GM04503 (cell line): ENCODE data around the gene C6orf62.
"Not testable (repeated sequence)": the region's sequence is repeated elsewhere in the genome, so short reads cannot be mapped to it uniquely, and the experiment has no call there.

Experiments used
- DNase-seq: peaks from one replicate; pipeline ENCODE4 v3.0.0-alpha.2; 2012; ENCODE audit warnings: low read depth

The C6orf62 gene

GRCh38 chr6:24719125-24719971 lies at the start of gene C6orf62:
C6orf62 (minus strand) TSS chr6:24719154; CDS start chr6:24718668, 486 bp downstream.
- DNase-seq: no peak

- peak; percentile 57 for DNase-seq
Measured at GRCh38 chr6:24768361-24768760, 49.4 kb upstream of the C6orf62 start.

- DNase-seq: no peak
Measured at GRCh38 chr6:24766680-24767462, 47.9 kb upstream of the C6orf62 start.

GRCh38 chr6:24765968-24766367 lies 47.0 kb upstream of the C6orf62 start:
- not testable (repeated sequence) for DNase-seq

GRCh38 chr6:24764833-24765828 lies 46.2 kb upstream of the C6orf62 start:
- DNase-seq: not testable (repeated sequence)

GRCh38 chr6:24763578-24763977 lies 44.6 kb upstream of the C6orf62 start:
- no peak for DNase-seq

- no peak for DNase-seq
Measured at GRCh38 chr6:24761851-24762250, 42.9 kb upstream of the C6orf62 start.

GRCh38 chr6:24761193-24761835 lies 42.4 kb upstream of the C6orf62 start:
- DNase-seq: no peak

- no peak for DNase-seq
Measured at GRCh38 chr6:24760210-24760609, 41.3 kb upstream of the C6orf62 start.

GRCh38 chr6:24759718-24760117 lies 40.8 kb upstream of the C6orf62 start:
- no peak for DNase-seq

- DNase-seq: no peak
Measured at GRCh38 chr6:24757611-24758010, 38.7 kb upstream of the C6orf62 start.

- no peak for DNase-seq
Measured at GRCh38 chr6:24755279-24755678, 36.3 kb upstream of the C6orf62 start.

GRCh38 chr6:24754378-24754777 lies 35.4 kb upstream of the C6orf62 start:
- DNase-seq: not testable (repeated sequence)

- DNase-seq: no peak
Measured at GRCh38 chr6:24753545-24753944, 34.6 kb upstream of the C6orf62 start.

GRCh38 chr6:24752917-24753492 lies 34.1 kb upstream of the C6orf62 start:
- no peak for DNase-seq

- no peak for DNase-seq
Measured at GRCh38 chr6:24752503-24752902, 33.5 kb upstream of the C6orf62 start.

GRCh38 chr6:24750878-24751277 lies 31.9 kb upstream of the C6orf62 start:
- DNase-seq: not testable (repeated sequence)

- no peak for DNase-seq
Measured at GRCh38 chr6:24749297-24749696, 30.3 kb upstream of the C6orf62 start.

- DNase-seq: no peak
Measured at GRCh38 chr6:24744911-24745310, 26.0 kb upstream of the C6orf62 start.

GRCh38 chr6:24743944-24744335 lies 25.0 kb upstream of the C6orf62 start:
- no peak for DNase-seq
